K562 (cell line): ENCODE data around the gene AGBL1. TPM values are rescaled to one million over a fixed set of nuclear protein-coding genes. Genes with fewer than 3 reads are reported as not detected.

Experiments
- ATAC-seq: fragments of 200-7000 bp; cut with Tn5 transposase; 3 replicates; pipeline ENCODE4 v1.9.1; 2020; ENCODE audit warnings: moderate library complexity
- BruUV-seq: library from RNA; stranded (reverse); fragments of 400-500 nt; replicated peaks from 2 replicates; lab custom pipeline; 2021; lab: Mats Ljungman, UMichigan
- CTCF ChIA-PET: fragments of 300-600 bp; formaldehyde crosslinking; extraction: SDS; loops from one replicate; lab custom pipeline; 2021; ENCODE audit warnings: low intra/inter-chr PET ratio; lab: Yijun Ruan, JAX
- POLR2A ChIA-PET: fragments of 300-600, 350-650 bp; sonication (Branson Sonifier 250); formaldehyde crosslinking; extraction: SDS; loops from one replicate; lab custom pipeline; 2021; ENCODE audit warnings: antibody characterized with exemption, inconsistent platforms; lab: Yijun Ruan, JAX
- DNase-seq, 4 experiments: peaks; one replicate each; pipeline versions ENCODE4 v3.0.0 to v3.0.0-alpha.2; 2011 to 2018; ENCODE audit warnings: low spot score in 3 of 4, mixed read lengths in 3 of 4; ENCODE audit errors: extremely low read depth in 1 of 4
- FAIRE-seq: peaks from 2 replicates; lab custom pipeline; 2011; peaks lifted over from hg19 to GRCh38; lab: Jason Lieb, UNC
- H2AFZ ChIP-seq: 2 replicates; pipeline ENCODE4 v1.6.0; 2011; ENCODE audit warnings: low read depth, low read length, control low read depth, inconsistent platforms
- H3K27ac ChIP-seq: fragments of 200-600 bp; 3 replicates; pipeline ENCODE4 v1.8.0; 2011; ENCODE audit warnings: low read depth, mild to moderate bottlenecking, control low read depth, inconsistent platforms, low read length, moderate library complexity, mixed read lengths; ENCODE audit errors: extremely low read depth
- H3K27me3 ChIP-seq, 2 experiments: fragments of 300-600 bp in 1 of 2; 2 replicates in 1 of 2; 3 replicates in 1 of 2; pipeline versions ENCODE4 v1.6.0 to v1.8.0; 2011; ENCODE audit warnings: inconsistent platforms in 2 of 2, low read length in 2 of 2, mild to moderate bottlenecking in 1 of 2, mixed read lengths in 1 of 2, moderate library complexity in 1 of 2; ENCODE audit not compliant: control insufficient read depth in 2 of 2, insufficient read depth in 2 of 2
- H3K36me3 ChIP-seq: fragments of 300-600 bp; 3 replicates; pipeline ENCODE4 v1.8.0; 2011; ENCODE audit warnings: mild to moderate bottlenecking, low read length, inconsistent platforms; ENCODE audit not compliant: control insufficient read depth, insufficient read depth
- H3K4me1 ChIP-seq, 2 experiments: fragments of 200-600 bp in 1 of 2; replicated peaks in 1 of 2; 2 replicates in 1 of 2; 3 replicates in 1 of 2; pipeline versions ENCODE4 v1.5.1 to v1.8.0; 2011; ENCODE audit warnings: inconsistent platforms in 2 of 2, low read length in 2 of 2, mild to moderate bottlenecking in 1 of 2, mixed read lengths in 1 of 2, moderate library complexity in 1 of 2; ENCODE audit not compliant: control insufficient read depth in 2 of 2, insufficient read depth in 2 of 2
- H3K4me2 ChIP-seq: 2 replicates; pipeline ENCODE4 v1.6.1; 2011; ENCODE audit warnings: low read length, control low read depth, inconsistent platforms, mixed read lengths; ENCODE audit not compliant: insufficient read depth
- H3K4me3 ChIP-seq: fragments of 200-600 bp; sonication (generic), shearing (Covaris generic); 2 replicates; pipeline ENCODE4 v1.5.1; 2016; ENCODE audit warnings: control low read depth, inconsistent platforms
- H3K79me2 ChIP-seq: fragments of 200-600 bp; 3 replicates; pipeline ENCODE4 v1.8.0; 2011; ENCODE audit warnings: low read length, inconsistent platforms; ENCODE audit not compliant: control insufficient read depth, insufficient read depth
- H3K9ac ChIP-seq, 2 experiments: 2 replicates each; pipeline versions ENCODE4 v1.6.0 to v1.6.1; 2011; ENCODE audit warnings: low read depth in 2 of 2, low read length in 2 of 2, control low read depth in 1 of 2, inconsistent platforms in 1 of 2, mild to moderate bottlenecking in 1 of 2, mixed read lengths in 1 of 2; ENCODE audit not compliant: insufficient read depth in 1 of 2
- H3K9me1 ChIP-seq: one replicate; pipeline ENCODE4 v1.6.0; 2011; ENCODE audit warnings: inconsistent platforms, mild to moderate bottlenecking, low read length, moderate library complexity; ENCODE audit not compliant: control insufficient read depth, insufficient read depth
- H3K9me3 ChIP-seq: replicated peaks from 2 replicates; pipeline ENCODE4 v1.5.1; 2011; ENCODE audit warnings: low read depth, low read length, inconsistent platforms; ENCODE audit not compliant: control insufficient read depth, insufficient read depth
- H4K20me1 ChIP-seq: replicated peaks from 2 replicates; pipeline ENCODE4 v1.6.1; 2011; ENCODE audit warnings: low read length, inconsistent platforms, mixed read lengths; ENCODE audit not compliant: control insufficient read depth, insufficient read depth
- ARID3A ChIP-seq: IDR thresholded peaks from 2 replicates; pipeline ENCODE4 v1.6.1; 2012; ENCODE audit warnings: low read depth, low read length, improper control_type of control experiment, borderline replicate concordance
- ATF2 ChIP-seq: sonication (generic); formaldehyde crosslinking; IDR thresholded peaks from 2 replicates; pipeline ENCODE4 v1.8.1; 2022; ENCODE audit warnings: missing genetic modification reagents
- BACH1 ChIP-seq: fragments of 200-800 bp; sonication (Bioruptor generic); IDR thresholded peaks from 2 replicates; pipeline ENCODE4 v1.6.1; 2016; ENCODE audit warnings: missing genetic modification characterization, missing compliant biosample characterization
- DLX4 ChIP-seq: fragments of 250-450 bp; sonication (Bioruptor Pico); IDR thresholded peaks from 2 replicates; pipeline ENCODE4 v1.6.1; 2021; ENCODE audit warnings: mild to moderate bottlenecking
- E2F8 ChIP-seq: fragments of 450-650 bp; IDR thresholded peaks from 2 replicates; pipeline ENCODE4 v1.7.1; 2018; ENCODE audit warnings: mild to moderate bottlenecking, low read depth; ENCODE audit not compliant: partially characterized antibody
- FOXO4 ChIP-seq: fragments of 450-650 bp; formaldehyde crosslinking; IDR thresholded peaks from 2 replicates; pipeline ENCODE4 v1.4.0; 2020; ENCODE audit warnings: mild to moderate bottlenecking, moderate library complexity
- IRF2 ChIP-seq: sonication (generic); formaldehyde crosslinking; IDR thresholded peaks from 2 replicates; pipeline ENCODE4 v1.8.1; 2022; ENCODE audit warnings: mild to moderate bottlenecking, missing genetic modification reagents
- JUNB ChIP-seq: fragments of 450-650 bp; formaldehyde crosslinking; conservative IDR thresholded peaks from 2 replicates; pipeline ENCODE4 v1.4.0; 2020; ENCODE audit warnings: mild to moderate bottlenecking
- RBFOX2 ChIP-seq: fragments of 200-400 bp; formaldehyde crosslinking; IDR thresholded peaks from 2 replicates; pipeline ENCODE4 v1.6.1; 2017; ENCODE audit warnings: low read depth, mild to moderate bottlenecking, low read length, moderate library complexity
- TRIM24 ChIP-seq, 2 experiments: fragments of 450-650 bp; IDR thresholded peaks; 2 replicates each; pipeline ENCODE4 v1.6.1; 2016
- XRCC4 ChIP-seq: IDR thresholded peaks from one replicate; pipeline ENCODE4 v1.6.1; 2011; ENCODE audit not compliant: insufficient read depth, insufficient read length; ENCODE audit errors: extremely low read depth
- ZBTB26 ChIP-seq: fragments of 450-650 bp; formaldehyde crosslinking; IDR thresholded peaks from 2 replicates; pipeline ENCODE4 v1.4.0; 2022; ENCODE audit warnings: missing genetic modification characterization
- ZNF766 ChIP-seq: fragments of 200-800 bp; sonication (Bioruptor generic); conservative IDR thresholded peaks from 2 replicates; pipeline ENCODE4 v1.6.1; 2016; ENCODE audit warnings: missing genetic modification characterization, missing compliant biosample characterization
- ZNF780A ChIP-seq: fragments of 250-450 bp; sonication (Bioruptor Pico); IDR thresholded peaks from 2 replicates; pipeline ENCODE4 v1.5.0; 2021; ENCODE audit warnings: mild to moderate bottlenecking
- WGBS: fragments of 100-300 bp; shearing (Covaris generic); methylation state at CpG from one replicate; pipeline ENCODE4 v1.1.6; 2016; ENCODE audit warnings: low coverage, mixed read lengths; ENCODE audit not compliant: insufficient coverage; ENCODE audit errors: missing lambda C conversion rate; 5-methylcytosine and 5-hydroxymethylcytosine counted together
- in situ Hi-C: fragments of 300-500 bp; cut with MboI; formaldehyde crosslinking; loops from 4 replicates; pipeline ENCODE4 v1.15.0; 2018; ENCODE audit warnings: inconsistent platforms, mixed read lengths
- intact Hi-C: fragments of 100-400 bp; cut with micrococcal nuclease; formaldehyde crosslinking; loops from 2 replicates; pipeline ENCODE4 v1.14.2; 2022
- polyA plus RNA-seq, 8 experiments: library from polyadenylated mRNA; depleted of rRNA in 4 of 8; stranded (reverse) in 5 of 8; unstranded in 3 of 8; fragments of >200 nt; fragmentation: Nextera tagmentation in 2 of 8; fragmentation: Illumina TruSeq in 1 of 8; extraction: Ambion mirVana in 2 of 8; extraction: Trizol in 1 of 8; gene quantifications; 2 replicates each; pipeline versions ENCODE4 v1.2.1 to v1.2.3, GENCODE V29; 2011 to 2014; ENCODE audit warnings: inconsistent platforms in 1 of 8, missing spikeins in 1 of 8
- total RNA-seq, 7 experiments: library from RNA; depleted of rRNA in 6 of 7; stranded (reverse); fragments of >200 nt in 6 of 7; fragmentation: Illumina TruSeq in 2 of 7; extraction: Trizol in 2 of 7; gene quantifications; 2 replicates each; pipeline versions ENCODE4 v1.2.1 to v1.2.3, GENCODE V29; 2011 to 2021; ENCODE audit warnings: low replicate concordance in 1 of 7

The AGBL1 gene
- total and polyA plus RNA-seq, 9 of the 15 experiments (the other 6 are each of a cell fraction or from before 2014, with no cell fraction given) = not detected

GRCh38 chr15:86804406-86804805, 724.7 kb downstream of the AGBL1 start:
- ATAC-seq = no peak
- H3K4me3 ChIP-seq = no peak overlapping the region
- no peaks in the 10 kb centered on the region for H3K4me1 ChIP-seq
- no peak for TF ChIP-seq FOXO4
- no peak for TF ChIP-seq ZBTB26 (CRISPR knock-in tag)
- no peak for TF ChIP-seq ZNF766 (CRISPR knock-in tag)
- no peak for TF ChIP-seq ATF2 (CRISPR knock-in tag)
- no peak for TF ChIP-seq RBFOX2
- TF ChIP-seq JUNB (CRISPR knock-in tag) = no peak
- TF ChIP-seq DLX4 = no peak
- no peak for TF ChIP-seq ZNF780A (CRISPR knock-in tag)
- TF ChIP-seq IRF2 (CRISPR knock-in tag) = no peak
- TF ChIP-seq ARID3A = no peak
- no peak for TF ChIP-seq E2F8
- TF ChIP-seq XRCC4 = no peak
- TF ChIP-seq TRIM24 (IDR thresholded peaks at IDR 0.05) = no peak
- TF ChIP-seq BACH1 (tag) = no peak

More at GRCh38 chr15:86804406-86804805, 724.7 kb downstream of the AGBL1 start:
- FAIRE-seq = no peak
- Histone ChIP-seq H2AFZ (no peak overlapping the region), H3K4me2 (no peak overlapping the region), H3K9me3 (no peaks in the 10 kb centered on the region; the same call in 1 of the 2 replicates), H3K9ac (no peak overlapping the region), H4K20me1 (no peaks in the 10 kb centered on the region), H3K9me1 (no peaks in the 10 kb centered on the region), H3K79me2 (no peaks in the 10 kb centered on the region), H3K36me3 (no peaks in the 10 kb centered on the region), H3K27ac (no peak overlapping the region), H3K27me3 (no peaks in the 10 kb centered on the region)
- in situ Hi-C loops = no loop called here
- WGBS = 3% methylated on average over 2 of the region's 2 CpGs
- ChIA-PET POLR2A (no interaction called here), CTCF (no interaction called here)
- DNase-seq = no peak
- no TSS peak for BruUV-seq
- intact Hi-C loops = no loop called here
